GM12801 (cell line): Measurements from ENCODE around the gene SLC16A9.

ENCODE experiments used
- CTCF ChIP-seq: IDR thresholded peaks from one replicate; pipeline ENCODE4 v1.5.1; 2011; ENCODE audit warnings: control low read depth; ENCODE audit not compliant: insufficient read length; ENCODE audit errors: extremely low read depth

SLC16A9 gene

DNA sequence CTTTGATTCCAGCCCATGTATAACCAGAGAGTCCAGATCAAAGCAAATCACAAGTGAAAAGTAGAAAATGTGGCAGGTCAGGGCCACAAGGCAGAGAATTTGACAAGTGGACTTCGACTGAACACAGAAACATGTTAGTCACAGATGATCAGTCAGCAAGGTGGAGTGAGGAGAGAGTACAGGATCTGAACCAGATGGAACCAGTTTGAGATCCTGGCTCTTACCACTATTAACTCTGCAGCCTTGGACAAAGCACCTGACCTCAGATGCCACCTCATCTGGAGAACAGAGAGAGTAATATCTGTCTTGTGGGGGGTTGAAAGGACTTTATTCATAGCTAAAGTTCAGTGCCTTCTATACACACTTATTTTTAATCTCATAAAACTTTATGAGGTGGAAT lies 39.2 kb upstream of the SLC16A9 start:
- no peak for TF ChIP-seq CTCF

GRCh38 chr10:59745163-59745650 lies 35.6 kb upstream of the SLC16A9 start:
- no peak for TF ChIP-seq CTCF

DNA sequence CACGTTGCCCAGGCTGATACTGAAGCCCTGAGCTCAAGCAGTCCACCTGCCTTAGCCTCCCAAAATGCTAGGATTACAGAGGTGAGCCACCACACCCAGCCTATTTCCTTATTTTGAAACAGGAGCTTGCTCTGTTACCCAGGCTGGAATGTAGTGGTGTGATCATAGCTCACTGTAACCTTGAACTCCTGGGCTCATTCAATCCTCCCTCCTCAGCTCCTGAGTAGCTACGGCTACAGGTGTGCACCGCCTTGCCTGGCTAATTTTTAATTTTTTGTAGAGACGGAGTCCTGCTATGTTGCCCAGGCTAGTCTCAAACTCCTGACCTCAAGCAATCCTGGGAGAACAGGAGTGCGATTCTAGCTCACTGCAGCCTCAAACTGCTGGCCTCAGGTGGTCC lies 31.9 kb upstream of the SLC16A9 start:
- no peak for TF ChIP-seq CTCF

DNA sequence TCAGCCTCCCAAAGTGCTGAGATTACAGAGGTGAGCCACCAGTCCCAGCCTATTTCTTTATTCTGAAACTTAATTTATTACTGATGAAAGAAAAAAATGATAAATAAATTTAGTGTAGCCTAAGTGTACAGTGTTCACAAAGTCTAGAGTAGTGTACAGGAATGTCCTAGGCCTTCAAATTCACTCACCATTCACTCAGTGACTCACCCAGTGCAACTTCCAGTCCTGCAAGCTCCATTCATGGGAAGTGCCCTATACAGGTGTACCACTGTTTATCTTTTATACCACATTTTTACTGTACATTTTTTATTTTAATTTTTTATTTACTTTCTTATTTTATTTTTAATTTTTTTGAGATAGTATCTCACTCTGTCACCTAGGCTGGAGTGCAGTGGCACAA lies 31.4 kb upstream of the SLC16A9 start:
- TF ChIP-seq CTCF, result no peak

GRCh38 chr10:59736749-59737148 lies 27.1 kb upstream of the SLC16A9 start:
- no peak for TF ChIP-seq CTCF

- TF ChIP-seq CTCF, result no peak
Observed at GRCh38 chr10:59735296-59735695, 25.6 kb upstream of the SLC16A9 start.

DNA sequence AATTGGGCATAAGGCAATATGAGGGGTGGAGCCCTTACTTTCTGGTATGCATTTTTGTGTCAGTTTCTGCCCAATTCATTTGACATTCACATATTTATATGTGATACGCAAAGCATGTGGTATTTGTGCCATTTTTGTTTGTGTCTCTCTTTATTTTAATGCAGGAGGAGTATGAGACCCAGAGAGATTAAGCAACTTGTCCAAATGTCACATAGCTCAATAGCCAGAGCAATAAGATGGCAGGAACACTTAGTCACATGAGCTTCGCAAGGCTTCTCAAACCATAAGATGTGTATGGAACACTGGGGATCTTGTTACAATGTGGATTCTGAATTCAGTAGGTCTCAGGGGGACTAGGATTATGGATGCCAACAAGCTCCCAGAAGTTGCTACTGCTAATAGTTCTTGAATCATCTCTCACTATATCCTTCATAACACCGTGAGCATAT lies 24.4 kb upstream of the SLC16A9 start:
- TF ChIP-seq CTCF, result no peak
